ENCODE measurements around the gene TFIP11.

The TFIP11 gene

GRCh38 chr22:26443901-26444690, 68.2 kb downstream of the TFIP11 start:
- Mint-ChIP-seq H3K9me3 (no peaks in the 10 kb centered on the region), H3K4me1 (peaks cover 6% of the 10 kb centered on the region), H3K27me3 (no peaks in the 10 kb centered on the region), H3K4me3 (no peak overlapping the region), H3K27ac (peak overlapping the region in 1 of 2 donors; percentile 88)
- no peak for DNase-seq
- no peak for ATAC-seq

- Mint-ChIP-seq H3K4me1 (peaks cover 2% of the 10 kb centered on the region), H3K27ac (peak overlapping the region in 1 of 2 donors; percentile 75), H3K9me3 (no peaks in the 10 kb centered on the region), H3K27me3 (no peaks in the 10 kb centered on the region), H3K4me3 (no peak overlapping the region)
- ATAC-seq, result no peak
- no peak for DNase-seq
Observed at GRCh38 chr22:26442086-26442756, 70.1 kb downstream of the TFIP11 start.

Measured in stimulated activated naive CD8-positive, alpha-beta T cell treated with anti-CD3 and anti-CD28 coated beads, Interleukin-15, amount 100 ng/mL, for 72 hours (primary cell).